ENCODE data around the gene WNT7A.

WNT7A gene

DNA sequence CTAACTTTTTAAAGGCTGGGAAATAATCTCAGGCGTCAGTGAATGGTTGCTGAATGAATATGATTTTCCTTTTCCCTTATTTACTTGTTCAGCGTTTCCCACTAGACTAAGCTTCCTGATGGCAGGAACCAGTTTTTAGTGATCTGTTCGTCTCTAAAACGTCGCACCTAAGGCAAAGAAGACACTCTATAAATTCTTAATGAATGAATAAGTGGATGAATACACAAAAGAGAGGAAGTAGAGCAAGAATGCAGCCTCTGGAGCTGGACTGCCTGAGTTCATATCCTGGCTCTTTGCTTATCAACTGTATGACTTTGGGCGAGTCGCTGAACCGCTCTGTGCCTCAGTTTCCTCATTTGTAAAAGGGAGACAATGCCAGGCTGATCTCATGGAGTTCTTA, 38.7 kb downstream of the WNT7A start:
- no peak for DNase-seq (ENCODE audit: extremely low read depth, insufficient read length)
- no peaks in the 10 kb centered on the region; the same call in none of the 2 replicates for H3K27me3 ChIP-seq (replicated peaks; ENCODE audit: control insufficient read depth, insufficient read depth, low read length)
- no peaks in the 10 kb centered on the region for H3K36me3 ChIP-seq (ENCODE audit: control insufficient read depth, insufficient read depth, low read length)
- no peak overlapping the region for H3K4me3 ChIP-seq (replicated peaks; ENCODE audit: low read depth, low read length)
- TF ChIP-seq, protein P1, sequence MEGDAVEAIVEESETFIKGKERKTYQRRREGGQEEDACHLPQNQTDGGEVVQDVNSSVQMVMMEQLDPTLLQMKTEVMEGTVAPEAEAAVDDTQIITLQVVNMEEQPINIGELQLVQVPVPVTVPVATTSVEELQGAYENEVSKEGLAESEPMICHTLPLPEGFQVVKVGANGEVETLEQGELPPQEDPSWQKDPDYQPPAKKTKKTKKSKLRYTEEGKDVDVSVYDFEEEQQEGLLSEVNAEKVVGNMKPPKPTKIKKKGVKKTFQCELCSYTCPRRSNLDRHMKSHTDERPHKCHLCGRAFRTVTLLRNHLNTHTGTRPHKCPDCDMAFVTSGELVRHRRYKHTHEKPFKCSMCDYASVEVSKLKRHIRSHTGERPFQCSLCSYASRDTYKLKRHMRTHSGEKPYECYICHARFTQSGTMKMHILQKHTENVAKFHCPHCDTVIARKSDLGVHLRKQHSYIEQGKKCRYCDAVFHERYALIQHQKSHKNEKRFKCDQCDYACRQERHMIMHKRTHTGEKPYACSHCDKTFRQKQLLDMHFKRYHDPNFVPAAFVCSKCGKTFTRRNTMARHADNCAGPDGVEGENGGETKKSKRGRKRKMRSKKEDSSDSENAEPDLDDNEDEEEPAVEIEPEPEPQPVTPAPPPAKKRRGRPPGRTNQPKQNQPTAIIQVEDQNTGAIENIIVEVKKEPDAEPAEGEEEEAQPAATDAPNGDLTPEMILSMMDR (IDR thresholded peaks at IDR 0.05; ENCODE audit: insufficient read depth, low read length, poor library complexity, severe bottlenecking) = no peak

- no peak for DNase-seq (ENCODE audit: extremely low read depth, insufficient read length)
- Histone ChIP-seq H3K36me3 (ENCODE audit: control insufficient read depth, insufficient read depth, low read length) (no peaks in the 10 kb centered on the region), H3K27me3 (replicated peaks; ENCODE audit: control insufficient read depth, insufficient read depth, low read length) (no peaks in the 10 kb centered on the region; the same call in none of the 2 replicates), H3K4me3 (replicated peaks; ENCODE audit: low read depth, low read length) (no peak overlapping the region)
- TF ChIP-seq, protein P1 (IDR thresholded peaks at IDR 0.05; ENCODE audit: insufficient read depth, low read length, poor library complexity, severe bottlenecking) = no peak
Observed at GRCh38 chr3:13840456-13840855, 39.4 kb downstream of the WNT7A start.

GRCh38 chr3:13839726-13840340, 40.0 kb downstream of the WNT7A start:
- DNase-seq (ENCODE audit: extremely low read depth, insufficient read length) = no peak
- no peaks in the 10 kb centered on the region for H3K36me3 ChIP-seq (ENCODE audit: control insufficient read depth, insufficient read depth, low read length)
- TF ChIP-seq, protein P1 (IDR thresholded peaks at IDR 0.05; ENCODE audit: insufficient read depth, low read length, poor library complexity, severe bottlenecking) = no peak
- peaks cover 2% of the 10 kb centered on the region for H3K27me3 ChIP-seq (replicated peaks; ENCODE audit: control insufficient read depth, insufficient read depth, low read length)
- H3K4me3 ChIP-seq (replicated peaks; ENCODE audit: low read depth, low read length) = no peak overlapping the region

DNA sequence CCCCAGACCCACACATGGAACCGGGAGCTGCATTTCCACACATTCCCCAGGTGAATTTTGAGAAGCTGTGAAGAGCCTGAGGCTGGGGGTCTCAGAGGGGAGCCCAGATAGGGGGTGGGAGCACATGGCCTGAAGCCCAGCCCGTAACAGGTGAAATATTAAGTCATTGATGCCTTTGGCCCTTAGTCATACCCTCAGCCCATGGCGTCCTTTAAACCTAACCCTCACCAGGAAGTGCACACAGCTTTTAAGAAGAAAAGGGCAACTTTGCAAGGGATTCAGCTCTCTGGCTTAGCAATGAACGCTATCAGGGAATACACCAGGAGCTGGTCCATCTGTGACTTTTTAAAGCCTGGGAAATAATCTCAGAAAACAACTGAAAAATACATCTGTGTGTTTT, 40.6 kb downstream of the WNT7A start:
- Histone ChIP-seq H3K36me3 (ENCODE audit: control insufficient read depth, insufficient read depth, low read length) (no peaks in the 10 kb centered on the region), H3K4me3 (replicated peaks; ENCODE audit: low read depth, low read length) (no peak overlapping the region), H3K27me3 (replicated peaks; ENCODE audit: control insufficient read depth, insufficient read depth, low read length) (peaks cover 2% of the 10 kb centered on the region)
- DNase-seq (ENCODE audit: extremely low read depth, insufficient read length) = no peak
- TF ChIP-seq, protein P1 (IDR thresholded peaks at IDR 0.05; ENCODE audit: insufficient read depth, low read length, poor library complexity, severe bottlenecking) = no peak

DNA sequence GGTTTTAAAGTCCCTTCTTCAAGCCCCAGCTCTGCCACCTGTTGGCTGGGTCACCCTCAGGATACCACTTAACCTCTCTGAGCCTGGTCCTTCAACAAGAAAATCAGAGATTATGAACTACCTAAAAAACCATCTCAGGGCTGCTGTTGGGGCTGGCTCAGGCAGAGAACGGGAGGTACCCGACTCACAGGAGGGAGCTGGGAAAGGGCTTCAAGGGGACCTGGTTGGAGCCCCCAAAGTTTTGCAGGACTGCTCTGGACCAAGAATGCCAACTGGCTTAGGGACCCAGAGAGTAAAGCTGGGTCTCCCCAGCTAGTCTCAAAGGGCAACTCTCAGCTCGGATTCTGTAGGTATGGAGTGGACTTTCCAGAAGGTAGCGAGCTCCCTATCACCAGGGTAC, 41.5 kb downstream of the WNT7A start:
- no peaks in the 10 kb centered on the region for H3K36me3 ChIP-seq (ENCODE audit: control insufficient read depth, insufficient read depth, low read length)
- no peak for DNase-seq (ENCODE audit: extremely low read depth, insufficient read length)
- H3K4me3 ChIP-seq (replicated peaks; ENCODE audit: low read depth, low read length) = no peak overlapping the region
- TF ChIP-seq, protein P1 (IDR thresholded peaks at IDR 0.05; ENCODE audit: insufficient read depth, low read length, poor library complexity, severe bottlenecking) = no peak
- peaks cover 2% of the 10 kb centered on the region for H3K27me3 ChIP-seq (replicated peaks; ENCODE audit: control insufficient read depth, insufficient read depth, low read length)

DNA sequence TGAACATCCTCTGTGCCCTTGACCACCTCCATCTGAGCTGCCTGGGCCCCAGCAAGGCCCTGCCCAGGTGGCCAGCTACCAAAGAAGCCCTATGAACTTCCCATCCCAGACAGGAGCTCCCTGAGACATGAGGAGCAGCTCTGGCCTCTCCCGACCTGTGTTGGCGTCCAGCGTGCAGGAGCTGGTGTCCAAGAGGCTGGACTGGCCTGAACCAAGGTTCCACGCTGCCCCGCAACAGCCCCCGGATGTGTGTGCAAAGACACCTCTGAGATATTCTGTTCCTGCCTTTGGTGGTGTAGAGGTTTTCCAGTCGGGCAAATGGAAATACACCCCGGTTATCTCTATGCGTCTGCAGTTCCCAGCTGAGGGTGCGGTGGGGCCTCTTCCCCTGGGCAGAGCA, 42.1 kb downstream of the WNT7A start:
- peaks cover 2% of the 10 kb centered on the region for H3K27me3 ChIP-seq (replicated peaks; ENCODE audit: control insufficient read depth, insufficient read depth, low read length)
- H3K36me3 ChIP-seq (ENCODE audit: control insufficient read depth, insufficient read depth, low read length) = no peaks in the 10 kb centered on the region
- no peak overlapping the region for H3K4me3 ChIP-seq (replicated peaks; ENCODE audit: low read depth, low read length)
- no peak for DNase-seq (ENCODE audit: extremely low read depth, insufficient read length)
- TF ChIP-seq, protein P1 (IDR thresholded peaks at IDR 0.05; ENCODE audit: insufficient read depth, low read length, poor library complexity, severe bottlenecking) = no peak

Data from GM06990 (cell line).